ENCODE results near the gene MANBA. TPM values are rescaled to one million over a fixed set of nuclear protein-coding genes. Genes with fewer than 3 reads are reported as not detected.

Gene MANBA
- polyA plus RNA-seq, 2 of the 4 experiments (the other 2 are of a cell fraction), result 9.3 to 10.4 TPM

- no peaks in the 10 kb centered on the region for H3K9me3 ChIP-seq
- no peak overlapping the region for H3K27ac ChIP-seq
- H3K4me3 ChIP-seq, result no peak overlapping the region
- no peak for ATAC-seq
- no peak for TF ChIP-seq TFCP2L1 (CRISPR knock-in tag; IDR thresholded peaks at IDR 0.05)
- no peak for TF ChIP-seq KDM5A (IDR thresholded peaks at IDR 0.05)
- TF ChIP-seq RCOR1 (IDR thresholded peaks at IDR 0.05; ENCODE audit: low read depth, low read length), result no peak
- TF ChIP-seq ZC3H11A (IDR thresholded peaks at IDR 0.05), result no peak
- no peak for TF ChIP-seq CHD2 (IDR thresholded peaks at IDR 0.05; ENCODE audit: low read length, partially characterized antibody)
- TF ChIP-seq CHD4 (IDR thresholded peaks at IDR 0.05; ENCODE audit: borderline replicate concordance), result no peak
- TF ChIP-seq MYC (IDR thresholded peaks at IDR 0.05; ENCODE audit: borderline replicate concordance, low read length), result no peak
- TF ChIP-seq FOSL2 (IDR thresholded peaks at IDR 0.05), result no peak
- no peak for TF ChIP-seq FOSL2 (CRISPR knock-in tag; IDR thresholded peaks at IDR 0.05)
- no peak for TF ChIP-seq ATOH8 (CRISPR knock-in tag; IDR thresholded peaks at IDR 0.05; ENCODE audit: low read depth)
- no peak for TF ChIP-seq HEYL (CRISPR knock-in tag; IDR thresholded peaks at IDR 0.05)
- TF ChIP-seq FOXS1 (CRISPR knock-in tag; IDR thresholded peaks at IDR 0.05), result no peak
- no peak for FAIRE-seq
- no peaks in the 10 kb centered on the region for H3K4me1 ChIP-seq
- H3K4me2 ChIP-seq, result no peak overlapping the region
- DNase-seq (ENCODE audit: low read depth in 1 of 2, low spot score in 1 of 2), result no peak
- WGBS (ENCODE audit: missing lambda C conversion rate), result 92% methylated on average over 1 of the region's 1 CpG
- ChIA-PET POLR2A (no interaction called here), CTCF (no interaction called here)
Measured at GRCh38 chr4:102647117-102647516, 113.7 kb downstream of the MANBA start.

GRCh38 chr4:102642631-102643298, 118.0 kb downstream of the MANBA start:
- ChIA-PET CTCF (no interaction called here), POLR2A (no interaction called here)
- DNase-seq (ENCODE audit: low read depth in 1 of 2, low spot score in 1 of 2) (no peak), FAIRE-seq (no peak), ATAC-seq (no peak)
- no peak overlapping the region for H3K4me3 ChIP-seq
- H3K27ac ChIP-seq, result no peak overlapping the region
- H3K9me3 ChIP-seq, result no peaks in the 10 kb centered on the region
- TF ChIP-seq RCOR1 (IDR thresholded peaks at IDR 0.05; ENCODE audit: low read depth, low read length), result no peak
- no peak for TF ChIP-seq REST (IDR thresholded peaks at IDR 0.05)
- TF ChIP-seq USF2 (IDR thresholded peaks at IDR 0.05), result no peak
- no peak for TF ChIP-seq SREBF2 (IDR thresholded peaks at IDR 0.05)
- no peak for TF ChIP-seq TFCP2L1 (CRISPR knock-in tag; IDR thresholded peaks at IDR 0.05)
- no peak for TF ChIP-seq RFX5 (IDR thresholded peaks at IDR 0.05)
- TF ChIP-seq BHLHE40 (IDR thresholded peaks at IDR 0.05; ENCODE audit: low read depth, low read length), result no peak
- no peak for TF ChIP-seq TP53 (CRISPR knock-in tag; IDR thresholded peaks at IDR 0.05)
- TF ChIP-seq RNF2 (IDR thresholded peaks at IDR 0.05; ENCODE audit: borderline replicate concordance, low read depth), result no peak
- TF ChIP-seq ZC3H11A (IDR thresholded peaks at IDR 0.05), result no peak
- no peak for TF ChIP-seq HMGXB4 (CRISPR knock-in tag; IDR thresholded peaks at IDR 0.05; ENCODE audit: borderline replicate concordance)
- TF ChIP-seq FOSB (CRISPR knock-in tag; IDR thresholded peaks at IDR 0.05), result no peak
- 93% methylated on average over 5 of the region's 5 CpGs for WGBS (ENCODE audit: missing lambda C conversion rate)
- H3K4me1 ChIP-seq, result 0 out of 3 replicates have a peak, but pooled peaks cover 2% of the 10 kb centered on the region
- H3K4me2 ChIP-seq, result no peak overlapping the region

All from A549 (cell line).